22Rv1 (cell line): ENCODE measurements around the gene MAGI1.

Experiments
- H3K27ac ChIP-seq: fragments of 450-650 bp; 2 replicates; pipeline ENCODE4 v1.5.1; 2017
- ZFX ChIP-seq: fragments of 450-650 bp; IDR thresholded peaks from 2 replicates; pipeline ENCODE4 v1.6.1; 2017; ENCODE audit warnings: antibody characterized with exemption, borderline replicate concordance
- TF ChIP-seq, protein P1 (sequence below): fragments of 450-650 bp; IDR thresholded peaks from 2 replicates; pipeline ENCODE4 v1.5.1; 2017; ENCODE audit warnings: mild to moderate bottlenecking

The MAGI1 gene

DNA sequence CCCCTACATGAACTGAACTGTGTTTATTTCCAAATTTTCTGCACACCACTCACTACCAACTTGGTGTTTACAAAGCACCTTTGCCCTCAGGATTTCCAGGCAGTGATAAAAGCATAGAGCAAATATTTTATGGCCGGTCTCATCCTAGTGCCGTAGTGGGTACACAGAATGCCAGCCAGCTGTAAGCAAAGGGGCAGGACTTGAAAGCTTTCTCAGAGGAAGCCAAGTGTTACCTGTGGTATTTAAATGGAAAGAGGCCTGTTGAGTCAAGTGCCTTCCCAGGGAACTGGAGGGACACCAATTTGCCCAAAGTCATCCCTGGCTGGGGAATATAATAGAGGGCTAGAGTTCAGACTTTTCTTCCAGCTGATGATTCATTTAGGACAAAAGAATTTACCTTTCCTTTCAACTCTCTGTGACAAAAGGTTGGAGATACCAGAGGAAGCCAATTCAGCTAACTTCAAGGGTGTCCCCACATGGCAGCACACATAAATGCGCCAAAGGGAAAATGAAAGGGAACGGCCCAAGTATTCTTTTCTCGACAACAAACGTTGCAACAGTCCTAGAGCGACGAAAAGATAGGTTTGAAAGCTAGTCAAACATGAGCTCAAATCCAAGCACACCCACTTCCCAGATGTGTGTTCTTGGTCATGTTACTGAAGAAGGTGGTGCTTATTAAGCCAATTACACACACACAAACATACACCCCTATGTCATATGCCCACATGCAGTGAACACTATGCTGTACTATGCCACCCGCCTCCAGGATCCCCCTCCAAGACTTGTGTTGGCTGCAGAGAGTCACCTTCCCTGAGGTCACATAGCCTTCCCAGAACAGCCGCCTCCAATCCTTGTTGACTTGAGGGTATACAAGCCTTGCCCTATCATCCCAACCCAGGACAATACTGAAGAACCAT, 27.7 kb downstream of the MAGI1 start:
- no peak for TF ChIP-seq ZFX
- TF ChIP-seq, protein P1, sequence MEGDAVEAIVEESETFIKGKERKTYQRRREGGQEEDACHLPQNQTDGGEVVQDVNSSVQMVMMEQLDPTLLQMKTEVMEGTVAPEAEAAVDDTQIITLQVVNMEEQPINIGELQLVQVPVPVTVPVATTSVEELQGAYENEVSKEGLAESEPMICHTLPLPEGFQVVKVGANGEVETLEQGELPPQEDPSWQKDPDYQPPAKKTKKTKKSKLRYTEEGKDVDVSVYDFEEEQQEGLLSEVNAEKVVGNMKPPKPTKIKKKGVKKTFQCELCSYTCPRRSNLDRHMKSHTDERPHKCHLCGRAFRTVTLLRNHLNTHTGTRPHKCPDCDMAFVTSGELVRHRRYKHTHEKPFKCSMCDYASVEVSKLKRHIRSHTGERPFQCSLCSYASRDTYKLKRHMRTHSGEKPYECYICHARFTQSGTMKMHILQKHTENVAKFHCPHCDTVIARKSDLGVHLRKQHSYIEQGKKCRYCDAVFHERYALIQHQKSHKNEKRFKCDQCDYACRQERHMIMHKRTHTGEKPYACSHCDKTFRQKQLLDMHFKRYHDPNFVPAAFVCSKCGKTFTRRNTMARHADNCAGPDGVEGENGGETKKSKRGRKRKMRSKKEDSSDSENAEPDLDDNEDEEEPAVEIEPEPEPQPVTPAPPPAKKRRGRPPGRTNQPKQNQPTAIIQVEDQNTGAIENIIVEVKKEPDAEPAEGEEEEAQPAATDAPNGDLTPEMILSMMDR: no peak
- H3K27ac ChIP-seq: no peak overlapping the region

DNA sequence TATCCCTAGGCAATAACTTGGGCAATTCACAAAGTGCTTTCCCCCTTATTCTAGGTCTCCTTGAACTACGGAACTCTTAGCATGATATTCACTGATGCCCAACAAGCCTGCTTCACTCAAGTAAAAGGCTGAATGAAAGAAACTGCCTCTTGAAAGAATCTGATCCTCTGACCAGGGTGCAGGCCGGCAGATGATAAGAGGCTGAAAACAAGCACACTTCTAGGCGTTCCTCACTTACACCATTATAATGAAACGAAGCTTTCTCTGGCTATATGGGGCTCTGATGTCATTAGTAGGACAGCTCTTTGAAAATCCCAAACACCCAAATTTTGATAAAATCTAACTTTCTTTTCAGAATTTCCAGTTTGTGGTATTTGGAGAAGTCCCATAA, 28.4 kb downstream of the MAGI1 start:
- H3K27ac ChIP-seq: no peak overlapping the region
- TF ChIP-seq ZFX: no peak
- TF ChIP-seq, protein P1: no peak

- TF ChIP-seq ZFX: no peak
- TF ChIP-seq, protein P1: no peak
- H3K27ac ChIP-seq: no peak overlapping the region
Measured at GRCh38 chr3:66004244-66004643, 34.5 kb downstream of the MAGI1 start.

DNA sequence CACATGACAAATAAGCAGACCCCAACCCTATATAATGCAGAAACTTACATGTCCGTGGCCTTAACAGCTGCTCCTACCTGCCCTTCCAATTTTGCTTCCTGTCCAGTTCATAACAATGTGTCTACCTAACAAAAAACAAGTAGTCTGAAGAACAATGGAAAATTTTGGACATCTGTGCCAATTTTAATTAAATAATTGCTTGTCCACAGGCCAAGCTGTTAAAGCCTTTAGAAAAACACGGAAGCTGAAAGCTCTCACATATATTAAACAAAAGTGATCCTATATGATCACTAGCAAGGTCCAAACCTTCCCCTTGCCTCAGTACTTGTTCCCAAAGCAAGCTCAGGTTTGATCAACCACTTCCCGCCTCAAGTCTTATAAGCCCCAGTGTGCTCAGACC, 37.1 kb downstream of the MAGI1 start:
- no peak overlapping the region for H3K27ac ChIP-seq
- TF ChIP-seq, protein P1: no peak
- TF ChIP-seq ZFX: no peak

GRCh38 chr3:66000506-66000905, 38.2 kb downstream of the MAGI1 start:
- no peak overlapping the region for H3K27ac ChIP-seq
- TF ChIP-seq, protein P1: no peak
- no peak for TF ChIP-seq ZFX

- TF ChIP-seq ZFX: no peak
- TF ChIP-seq, protein P1: no peak
- no peak overlapping the region for H3K27ac ChIP-seq
Measured at GRCh38 chr3:65999606-66000005, 39.1 kb downstream of the MAGI1 start.

- H3K27ac ChIP-seq: no peak overlapping the region
- TF ChIP-seq, protein P1: no peak
- TF ChIP-seq ZFX: no peak
Measured at GRCh38 chr3:65996589-65996988, 42.1 kb downstream of the MAGI1 start.
